GM23338 (cell line): ENCODE results near the gene EDIL3. TPM values are rescaled to one million over a fixed set of nuclear protein-coding genes. Genes with fewer than 3 reads are reported as not detected.

ENCODE experiments used
- ATAC-seq: fragments of 200-7000 bp; cut with Tn5 transposase; 3 replicates; pipeline ENCODE4 v1.9.1; 2020
- DNase-seq: peaks from one replicate; pipeline ENCODE4 v3.0.0-alpha.2; 2015; ENCODE audit warnings: low spot score
- H2AFZ ChIP-seq: fragments of 200-600 bp; sonication (generic); 2 replicates; pipeline ENCODE4 v1.8.0; 2016; ENCODE audit warnings: antibody characterized with exemption, mild to moderate bottlenecking, moderate library complexity
- H3F3A ChIP-seq: fragments of 200-600 bp; sonication (generic); replicated peaks from 2 replicates; pipeline ENCODE4 v1.8.0; 2017; ENCODE audit warnings: antibody characterized with exemption, mixed run types, low read depth
- H3K27ac ChIP-seq: fragments of 200-600 bp; sonication (generic); 2 replicates; pipeline ENCODE4 v1.6.1; 2016; ENCODE audit warnings: low read depth
- H3K27me3 ChIP-seq: fragments of 200-600 bp; sonication (generic); 2 replicates; pipeline ENCODE4 v1.8.0; 2016; ENCODE audit warnings: mild to moderate bottlenecking, mixed run types, moderate library complexity; ENCODE audit not compliant: insufficient read depth
- H3K36me3 ChIP-seq: fragments of 200-600 bp; sonication (generic); 2 replicates; pipeline ENCODE4 v1.8.0; 2016; ENCODE audit warnings: mild to moderate bottlenecking; ENCODE audit not compliant: insufficient read depth
- H3K4me1 ChIP-seq: fragments of 200-600 bp; sonication (generic); 2 replicates; pipeline ENCODE4 v1.8.0; 2016; ENCODE audit warnings: mild to moderate bottlenecking, moderate library complexity; ENCODE audit not compliant: insufficient read depth
- H3K4me2 ChIP-seq: fragments of 200-600 bp; sonication (generic); 2 replicates; pipeline ENCODE4 v1.7.1; 2017; ENCODE audit warnings: mixed run types
- H3K4me3 ChIP-seq: fragments of 200-600 bp; sonication (generic); 2 replicates; pipeline ENCODE4 v1.6.1; 2016; ENCODE audit warnings: mixed run types
- H3K79me2 ChIP-seq: fragments of 200-600 bp; sonication (generic); replicated peaks from 2 replicates; pipeline ENCODE4 v1.8.0; 2017; ENCODE audit warnings: mild to moderate bottlenecking; ENCODE audit not compliant: insufficient read depth
- H3K9me2 ChIP-seq: fragments of 200-600 bp; sonication (generic); 2 replicates; pipeline ENCODE4 v1.8.0; 2017; ENCODE audit not compliant: insufficient read depth
- H4K20me1 ChIP-seq: fragments of 200-600 bp; sonication (generic); replicated peaks from 2 replicates; pipeline ENCODE4 v1.8.0; 2017; ENCODE audit warnings: mild to moderate bottlenecking; ENCODE audit not compliant: insufficient read depth
- H3K27ac Mint-ChIP-seq: 2 replicates; pipeline ENCODE4 v1.8.0; 2020; ENCODE audit warnings: inconsistent platforms, mild to moderate bottlenecking, moderate library complexity, mixed read lengths
- H3K27me3 Mint-ChIP-seq: 3 replicates; pipeline ENCODE4 v1.8.0; 2022; ENCODE audit warnings: low read depth, mild to moderate bottlenecking, moderate library complexity, mixed read lengths, inconsistent platforms; ENCODE audit not compliant: insufficient read depth, poor library complexity
- H3K36me3 Mint-ChIP-seq: 3 replicates; pipeline ENCODE4 v1.8.0; 2021; ENCODE audit warnings: low read depth, mild to moderate bottlenecking, inconsistent platforms, moderate library complexity, mixed read lengths
- H3K4me1 Mint-ChIP-seq: 3 replicates; pipeline ENCODE4 v1.8.0; 2020; ENCODE audit warnings: mild to moderate bottlenecking, inconsistent platforms, mixed read lengths
- H3K4me3 Mint-ChIP-seq: 3 replicates; pipeline ENCODE4 v1.8.0; 2021; ENCODE audit warnings: moderate library complexity, mild to moderate bottlenecking, inconsistent platforms, mixed read lengths
- H3K9me3 Mint-ChIP-seq: 3 replicates; pipeline ENCODE4 v1.8.0; 2020; ENCODE audit warnings: moderate library complexity, mild to moderate bottlenecking, inconsistent platforms, mixed read lengths
- CREB1 ChIP-seq: fragments of 250-450 bp; sonication (Bioruptor Pico); IDR thresholded peaks from 2 replicates; pipeline ENCODE4 v1.5.0; 2020; ENCODE audit warnings: low read depth, mild to moderate bottlenecking, moderate library complexity
- CTCF ChIP-seq, 2 experiments: fragments of 200-600 bp in 1 of 2; sonication (generic) in 1 of 2; conservative IDR thresholded peaks; 2 replicates each; pipeline versions ENCODE4 v1.5.1 to v1.6.1; 2016 to 2017; ENCODE audit warnings: antibody characterized with exemption in 2 of 2, low read depth in 2 of 2, mild to moderate bottlenecking in 2 of 2, moderate library complexity in 1 of 2
- EZH2 ChIP-seq: fragments of 200-600 bp; sonication (generic); IDR thresholded peaks from one replicate; pipeline ENCODE4 v1.8.0; 2017; ENCODE audit warnings: antibody characterized with exemption, mild to moderate bottlenecking, low read depth; ENCODE audit not compliant: unreplicated experiment
- EZH2phosphoT487 ChIP-seq: fragments of 200-600 bp; sonication (generic); IDR thresholded peaks from one replicate; pipeline ENCODE4 v1.8.1; 2018; ENCODE audit warnings: antibody characterized with exemption; ENCODE audit not compliant: unreplicated experiment
- JUNB ChIP-seq: IDR thresholded peaks from one replicate; pipeline ENCODE4 v1.6.1; 2016; ENCODE audit warnings: antibody characterized with exemption; ENCODE audit not compliant: unreplicated experiment
- POLR2AphosphoS5 ChIP-seq: IDR thresholded peaks from 2 replicates; pipeline ENCODE4 v1.6.1; 2016; ENCODE audit warnings: antibody characterized with exemption, low read depth
- STAT1 ChIP-seq: IDR thresholded peaks from one replicate; pipeline ENCODE4 v1.6.1; 2016; ENCODE audit warnings: antibody characterized with exemption; ENCODE audit not compliant: unreplicated experiment
- ZNF114 ChIP-seq: fragments of 250-450 bp; sonication (Bioruptor Pico); IDR thresholded peaks from 2 replicates; pipeline ENCODE4 v1.5.0; 2020; ENCODE audit warnings: mild to moderate bottlenecking, moderate library complexity
- ZNF331 ChIP-seq: fragments of 250-450 bp; sonication (Bioruptor Pico); IDR thresholded peaks from 2 replicates; pipeline ENCODE4 v1.5.0; 2020; ENCODE audit warnings: low read depth, mild to moderate bottlenecking, moderate library complexity
- ZNF462 ChIP-seq: fragments of 250-450 bp; sonication (Bioruptor Pico); IDR thresholded peaks from 2 replicates; pipeline ENCODE4 v1.5.0; 2020; ENCODE audit warnings: mild to moderate bottlenecking, moderate library complexity
- polyA plus RNA-seq: library from polyadenylated mRNA; unstranded; fragments of >200 nt; fragmentation: Nextera tagmentation; extraction: Ambion mirVana; gene quantifications from 2 replicates; pipeline ENCODE4 v1.2.1, GENCODE V29; 2016
- total RNA-seq: library from RNA; depleted of rRNA; stranded (reverse); fragments of >200 nt; shearing (Covaris generic); gene quantifications from 2 replicates; pipeline ENCODE4 v1.2.3, GENCODE V29; 2014

EDIL3 gene
- total and polyA plus RNA-seq, 2 experiments from 2014 or later = 43.3 to 61.9 TPM

GRCh38 chr5:84285641-84286637 is 98.7 kb downstream of the EDIL3 start:
- Histone ChIP-seq H3K4me3 (no peak overlapping the region), H4K20me1 (no peaks in the 10 kb centered on the region), H3K4me2 (no peak overlapping the region), H3K4me1 (peaks cover 21% of the 10 kb centered on the region; the same call in 1 of the 2 replicates), H2AFZ (no peak overlapping the region), H3F3A (no peaks in the 10 kb centered on the region), H3K9me2 (no peaks in the 10 kb centered on the region), H3K36me3 (no peaks in the 10 kb centered on the region), H3K27me3 (no peaks in the 10 kb centered on the region), H3K27ac (no peak overlapping the region), H3K79me2 (no peaks in the 10 kb centered on the region)
- TF ChIP-seq CTCF (conservative IDR thresholded peaks at IDR 0.05; ENCODE audit: low read depth in 2 of 2) (no peak), STAT1 (no peak), JUNB (no peak), POLR2AphosphoS5 (no peak)
- H3K9me3 Mint-ChIP-seq = no peaks in the 10 kb centered on the region
- peaks cover 24% of the 10 kb centered on the region for H3K4me1 Mint-ChIP-seq
- H3K27ac Mint-ChIP-seq = no peak overlapping the region
- DNase-seq = no peak
- no peaks in the 10 kb centered on the region for H3K36me3 Mint-ChIP-seq
- H3K27me3 Mint-ChIP-seq = peaks cover 2% of the 10 kb centered on the region
- no peak overlapping the region for H3K4me3 Mint-ChIP-seq
- ATAC-seq = no peak

GRCh38 chr5:84281383-84281782 is 103.3 kb downstream of the EDIL3 start:
- Histone ChIP-seq H3K4me2 (no peak overlapping the region), H3K27me3 (no peaks in the 10 kb centered on the region), H3K27ac (no peak overlapping the region), H4K20me1 (no peaks in the 10 kb centered on the region), H3K4me1 (peaks cover 6% of the 10 kb centered on the region; the same call in 1 of the 2 replicates), H2AFZ (no peak overlapping the region), H3F3A (no peaks in the 10 kb centered on the region), H3K36me3 (no peaks in the 10 kb centered on the region), H3K4me3 (no peak overlapping the region), H3K79me2 (no peaks in the 10 kb centered on the region), H3K9me2 (no peaks in the 10 kb centered on the region)
- no peak overlapping the region for H3K27ac Mint-ChIP-seq
- no peaks in the 10 kb centered on the region for H3K36me3 Mint-ChIP-seq
- H3K4me1 Mint-ChIP-seq = 0 out of 3 replicates have a peak, but pooled peaks cover 3% of the 10 kb centered on the region
- DNase-seq (no peak), ATAC-seq (no peak)
- H3K27me3 Mint-ChIP-seq = no peaks in the 10 kb centered on the region
- no peaks in the 10 kb centered on the region for H3K9me3 Mint-ChIP-seq
- H3K4me3 Mint-ChIP-seq = no peak overlapping the region
- no peak for TF ChIP-seq ZNF331 (CRISPR knock-in tag)
- no peak for TF ChIP-seq ZNF114 (CRISPR knock-in tag)
- no peak for TF ChIP-seq CTCF (conservative IDR thresholded peaks at IDR 0.05; ENCODE audit: low read depth in 2 of 2)
- no peak for TF ChIP-seq CREB1
- no peak for TF ChIP-seq ZNF462 (CRISPR knock-in tag)
- no peak for TF ChIP-seq POLR2AphosphoS5
- TF ChIP-seq STAT1 = no peak
- TF ChIP-seq EZH2phosphoT487 = no peak
- TF ChIP-seq EZH2 = no peak
